Measurements from ENCODE around the gene HARBI1.

GRCh38 chr11:46577058-46577457 lies 40.0 kb downstream of the HARBI1 start:
- TF ChIP-seq POLR2AphosphoS5 (IDR thresholded peaks at IDR 0.05; ENCODE audit: insufficient read depth in 1 of 2, low read depth in 1 of 2) (no peak), CTCF (IDR thresholded peaks at IDR 0.05) (no peak), POLR2A (IDR thresholded peaks at IDR 0.05) (no peak)

All from vagina (tissue), 2 donors.